Neural progenitor cell (in vitro differentiated cells): ENCODE measurements around the gene EIF3B. TPM values are rescaled to one million over a fixed set of nuclear protein-coding genes. Genes with fewer than 3 reads are reported as not detected.

Source experiments
- DNase-seq: peaks from one replicate; pipeline ENCODE4 v3.0.0-alpha.2; 2016; ENCODE audit warnings: low spot score
- H2AFZ ChIP-seq: fragments of 200-600 bp; sonication (generic); replicated peaks from 2 replicates; pipeline ENCODE4 v1.6.1; 2016; ENCODE audit warnings: antibody characterized with exemption
- H3F3A ChIP-seq: fragments of 200-600 bp; sonication (generic); 2 replicates; pipeline ENCODE4 v1.6.1; 2016; ENCODE audit warnings: antibody characterized with exemption, low read depth
- H3K27ac ChIP-seq: fragments of 200-600 bp; sonication (generic); 2 replicates; pipeline ENCODE4 v1.5.1; 2016; ENCODE audit warnings: mild to moderate bottlenecking
- H3K27me3 ChIP-seq: fragments of 200-600 bp; sonication (generic); 2 replicates; pipeline ENCODE4 v1.6.1; 2016; ENCODE audit warnings: mild to moderate bottlenecking, moderate library complexity
- H3K36me3 ChIP-seq: fragments of 200-600 bp; sonication (generic); 2 replicates; pipeline ENCODE4 v1.5.1; 2016
- H3K4me1 ChIP-seq: fragments of 200-600 bp; sonication (generic); 2 replicates; pipeline ENCODE4 v1.6.1; 2016; ENCODE audit warnings: mixed run types
- H3K4me2 ChIP-seq: fragments of 200-600 bp; sonication (generic); 2 replicates; pipeline ENCODE4 v1.6.1; 2016
- H3K4me3 ChIP-seq: fragments of 200-600 bp; sonication (generic); 2 replicates; pipeline ENCODE4 v1.5.1; 2016
- H3K79me2 ChIP-seq: fragments of 200-600 bp; sonication (generic); 2 replicates; pipeline ENCODE4 v1.6.1; 2016; ENCODE audit warnings: low read depth
- H3K9ac ChIP-seq: fragments of 200-600 bp; sonication (generic); 2 replicates; pipeline ENCODE4 v1.6.1; 2016
- H3K9me3 ChIP-seq: fragments of 200-600 bp; sonication (generic); 2 replicates; pipeline ENCODE4 v1.5.1; 2016; ENCODE audit warnings: low read depth
- H4K20me1 ChIP-seq: fragments of 200-600 bp; sonication (generic); 2 replicates; pipeline ENCODE4 v1.6.1; 2016; ENCODE audit warnings: low read depth
- H3K27ac Mint-ChIP-seq: 3 replicates; pipeline ENCODE4 v1.8.0; 2021; ENCODE audit warnings: mixed read lengths
- H3K27me3 Mint-ChIP-seq: 2 replicates; pipeline ENCODE4 v1.8.0; 2022; ENCODE audit warnings: low read depth, mild to moderate bottlenecking, inconsistent platforms, moderate library complexity, mixed read lengths; ENCODE audit not compliant: insufficient read depth
- H3K36me3 Mint-ChIP-seq: 3 replicates; pipeline ENCODE4 v1.8.0; 2021; ENCODE audit warnings: mixed read lengths
- H3K4me1 Mint-ChIP-seq: 3 replicates; pipeline ENCODE4 v1.8.0; 2021; ENCODE audit warnings: mixed read lengths
- H3K4me3 Mint-ChIP-seq: 3 replicates; pipeline ENCODE4 v1.8.0; 2021; ENCODE audit warnings: mild to moderate bottlenecking, moderate library complexity, mixed read lengths
- H3K9me3 Mint-ChIP-seq: 3 replicates; pipeline ENCODE4 v1.8.0; 2020; ENCODE audit warnings: mixed read lengths
- CTCF ChIP-seq: fragments of 200-600 bp; sonication (generic); IDR thresholded peaks from 2 replicates; pipeline ENCODE4 v1.5.1; 2017; ENCODE audit warnings: antibody characterized with exemption, mild to moderate bottlenecking
- EZH2 ChIP-seq: fragments of 200-600 bp; sonication (generic); IDR thresholded peaks from 2 replicates; pipeline ENCODE4 v1.6.1; 2017; ENCODE audit warnings: antibody characterized with exemption, mild to moderate bottlenecking, moderate library complexity
- EZH2phosphoT487 ChIP-seq: fragments of 200-600 bp; sonication (generic); IDR thresholded peaks from 2 replicates; pipeline ENCODE4 v1.6.1; 2017; ENCODE audit warnings: antibody characterized with exemption
- total RNA-seq: library from RNA; depleted of rRNA; stranded (reverse); fragments of >200 nt; gene quantifications from 2 replicates; pipeline ENCODE4 v1.2.3, GENCODE V29; 2015; ENCODE audit warnings: low replicate concordance

The EIF3B gene
- total RNA-seq, 1 donor from 2014 or later, result 146 TPM

- DNase-seq, result no peak
- Histone ChIP-seq H3K9me3 (no peaks in the 10 kb centered on the region), H3K36me3 (peaks cover 3% of the 10 kb centered on the region), H3K27me3 (no peaks in the 10 kb centered on the region), H2AFZ (no peak overlapping the region), H4K20me1 (peaks cover 5% of the 10 kb centered on the region), H3F3A (no peaks in the 10 kb centered on the region), H3K4me2 (no peak overlapping the region), H3K4me1 (no peaks in the 10 kb centered on the region), H3K27ac (no peak overlapping the region), H3K79me2 (peaks cover 6% of the 10 kb centered on the region), H3K9ac (no peak overlapping the region), H3K4me3 (no peak overlapping the region)
- H3K4me1 Mint-ChIP-seq, result no peaks in the 10 kb centered on the region
- no peak overlapping the region for H3K4me3 Mint-ChIP-seq
- TF ChIP-seq EZH2phosphoT487 (no peak), CTCF (no peak), EZH2 (no peak)
- peaks cover 6% of the 10 kb centered on the region for H3K27me3 Mint-ChIP-seq
- H3K36me3 Mint-ChIP-seq, result peaks cover 45% of the 10 kb centered on the region
- H3K27ac Mint-ChIP-seq, result no peak overlapping the region
- no peaks in the 10 kb centered on the region for H3K9me3 Mint-ChIP-seq
Observed at GRCh38 chr7:2371329-2371728, 16.7 kb downstream of the EIF3B start.

GRCh38 chr7:2372724-2373123 lies 18.1 kb downstream of the EIF3B start:
- no peak overlapping the region for H3K4me3 ChIP-seq
- no peaks in the 10 kb centered on the region for H3K27me3 ChIP-seq
- H3K9me3 ChIP-seq, result no peaks in the 10 kb centered on the region
- peaks cover 9% of the 10 kb centered on the region for H4K20me1 ChIP-seq
- H3K36me3 ChIP-seq, result peaks cover 3% of the 10 kb centered on the region
- DNase-seq, result no peak
- no peak overlapping the region for H3K4me2 ChIP-seq
- H3K27ac ChIP-seq, result no peak overlapping the region
- H3K9ac ChIP-seq, result no peak overlapping the region
- Mint-ChIP-seq H3K27me3 (peaks cover 6% of the 10 kb centered on the region), H3K9me3 (no peaks in the 10 kb centered on the region), H3K4me1 (no peaks in the 10 kb centered on the region), H3K27ac (no peak overlapping the region), H3K36me3 (peaks cover 49% of the 10 kb centered on the region), H3K4me3 (no peak overlapping the region)
- H2AFZ ChIP-seq, result no peak overlapping the region
- no peaks in the 10 kb centered on the region for H3F3A ChIP-seq
- no peak for TF ChIP-seq CTCF
- TF ChIP-seq EZH2, result no peak
- TF ChIP-seq EZH2phosphoT487, result no peak
- peaks cover 10% of the 10 kb centered on the region for H3K79me2 ChIP-seq
- H3K4me1 ChIP-seq, result no peaks in the 10 kb centered on the region

- no peak for TF ChIP-seq CTCF
- no peak for TF ChIP-seq EZH2
- no peak for TF ChIP-seq EZH2phosphoT487
- Histone ChIP-seq H3K4me3 (no peak overlapping the region), H2AFZ (no peak overlapping the region), H3K36me3 (peaks cover 3% of the 10 kb centered on the region), H3K27me3 (no peaks in the 10 kb centered on the region), H3K9me3 (no peaks in the 10 kb centered on the region), H3K4me1 (no peaks in the 10 kb centered on the region), H3K27ac (no peak overlapping the region), H3K9ac (no peak overlapping the region), H3F3A (no peaks in the 10 kb centered on the region), H3K79me2 (peaks cover 10% of the 10 kb centered on the region), H4K20me1 (peaks cover 9% of the 10 kb centered on the region), H3K4me2 (no peak overlapping the region)
- Mint-ChIP-seq H3K4me3 (no peak overlapping the region), H3K27me3 (peaks cover 6% of the 10 kb centered on the region), H3K27ac (no peak overlapping the region), H3K4me1 (no peaks in the 10 kb centered on the region), H3K36me3 (peaks cover 50% of the 10 kb centered on the region), H3K9me3 (no peaks in the 10 kb centered on the region)
- DNase-seq, result no peak
Observed at GRCh38 chr7:2373124-2373556, 18.5 kb downstream of the EIF3B start.
